Psoas muscle (tissue), 8 donors: ENCODE measurements around the gene MRPS25. TPM values are rescaled to one million over a fixed set of nuclear protein-coding genes. Genes with fewer than 3 reads are reported as not detected.

Experiments used
- ATAC-seq, 4 donors: fragments of 200-7000 bp; cut with Tn5 transposase; one replicate each; pipeline ENCODE4 v1.9.1; 2020; ENCODE audit warnings: moderate library complexity in 3 of 4, mild to moderate bottlenecking in 2 of 4
- DNase-seq, 2 donors: peaks; one replicate each; pipeline ENCODE4 v3.0.0-alpha.2; 2020
- H3K27ac ChIP-seq: fragments of 200-600 bp; one replicate; pipeline ENCODE4 v1.8.0; 2022
- H3K27me3 ChIP-seq, 3 donors: fragments of 200-600 bp in 1 of 3; one replicate each; pipeline versions ENCODE4 v1.6.1 to v1.8.0; 2013 to 2022; ENCODE audit warnings: low read length in 2 of 3, mild to moderate bottlenecking in 2 of 3, moderate library complexity in 1 of 3; ENCODE audit not compliant: insufficient read depth in 3 of 3
- H3K36me3 ChIP-seq, 2 donors: fragments of 200-600 bp in 1 of 2; one replicate each; pipeline versions ENCODE4 v1.6.1 to v1.8.0; 2013 to 2022; ENCODE audit warnings: low read depth in 1 of 2, mild to moderate bottlenecking in 1 of 2, moderate library complexity in 1 of 2; ENCODE audit not compliant: insufficient read depth in 1 of 2
- H3K4me1 ChIP-seq: fragments of 200-600 bp; one replicate; pipeline ENCODE4 v1.8.0; 2022
- H3K4me3 ChIP-seq: fragments of 200-600 bp; one replicate; pipeline ENCODE4 v1.8.0; 2022; ENCODE audit warnings: mild to moderate bottlenecking
- H3K9me3 ChIP-seq: fragments of 200-600 bp; one replicate; pipeline ENCODE4 v1.8.0; 2022
- WGBS, 3 donors: extraction: QIAGEN DNeasy Blood & Tissue Kit; methylation state at CpG; one replicate each; pipeline versions ENCODE4 v1.1.6 to v1.1.7; 2013; 5-methylcytosine and 5-hydroxymethylcytosine counted together
- intact Hi-C, 2 donors: fragments of 100-400 bp; cut with DNase I; formaldehyde crosslinking; loops; one replicate each; pipeline versions ENCODE4 v1.11.0 to v1.14.2; 2022
- polyA plus RNA-seq, 3 donors: library from polyadenylated mRNA; stranded (reverse); fragments of 200-250 nt; gene quantifications; one replicate each; pipeline ENCODE4 v1.2.3, GENCODE V29; 2013
- total RNA-seq, 4 donors: library from RNA; stranded (reverse); fragmentation: NEBNext Ultra II Directional in 2 of 4; extraction: Animal tissue kit (Norgen Biotek cat#: 25700) in 2 of 4; gene quantifications; one replicate each; pipeline versions ENCODE4 v1.2.1 to v1.2.4, GENCODE V29; 2021 to 2023
- TF ChIP-seq, protein P1 (sequence below): fragments of 200-600 bp; IDR thresholded peaks from one replicate; pipeline ENCODE4 v1.8.0; 2022; ENCODE audit warnings: antibody characterized with exemption
- donor health status: healthy with polysubstance abuse.
- donor health status: DM: no; HTN: no; CAD: no; lungs with moderate emphysema.
- donor health status: Bipolar disorder and iron deficiency.
- donor health status: healthy.
- donor health status: DM: yes; HTN: yes; CAD: no.
- donor health status: DM: no; HTN: no; CAD: no.
- donor health status: DM: no; HTN: no; CAD: no.
- donor health status: DM: yes; HTN: yes; CAD: no.

MRPS25 gene
- total and polyA plus RNA-seq, 7 donors = 60.6 to 145 (median 74.2) TPM

DNA sequence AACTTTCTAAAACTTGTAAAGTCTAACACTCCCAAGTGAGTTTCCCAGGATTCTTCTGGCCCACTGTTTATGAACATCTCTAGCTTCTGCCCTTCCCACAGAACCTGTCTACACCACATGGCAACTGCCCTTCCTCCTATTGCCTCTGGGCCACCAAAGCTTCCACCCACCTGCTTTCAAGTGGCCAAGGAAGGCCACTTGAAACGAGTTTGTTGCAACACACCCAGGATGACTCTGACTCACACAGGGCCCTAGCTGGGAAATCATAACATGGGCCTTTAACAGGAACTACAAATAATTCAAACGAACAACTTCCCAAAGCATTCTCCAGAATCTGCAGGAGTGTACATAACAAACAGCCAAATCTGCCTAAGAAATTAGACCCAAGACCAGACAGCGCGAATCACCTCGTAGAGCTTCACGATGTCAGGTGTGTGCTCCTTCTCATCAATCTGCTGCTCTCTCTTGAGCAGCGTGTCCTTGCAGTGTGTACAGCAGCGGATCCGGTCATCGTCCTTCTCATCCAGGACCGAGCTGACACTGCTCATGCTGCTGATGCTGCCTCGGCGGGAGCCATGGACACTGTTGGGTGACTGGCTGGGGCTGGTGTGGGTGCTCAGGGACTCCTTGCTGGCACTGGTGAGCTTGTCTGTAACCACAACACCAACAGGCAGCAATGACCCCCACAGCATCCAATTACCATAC is 17.0 kb upstream of the MRPS25 start:
- ATAC-seq (peak in 3 of 4 donors; percentile 73 to 80 (median 76)), DNase-seq (no peak)
- intact Hi-C loops = no loop called here
- TF ChIP-seq, protein P1, sequence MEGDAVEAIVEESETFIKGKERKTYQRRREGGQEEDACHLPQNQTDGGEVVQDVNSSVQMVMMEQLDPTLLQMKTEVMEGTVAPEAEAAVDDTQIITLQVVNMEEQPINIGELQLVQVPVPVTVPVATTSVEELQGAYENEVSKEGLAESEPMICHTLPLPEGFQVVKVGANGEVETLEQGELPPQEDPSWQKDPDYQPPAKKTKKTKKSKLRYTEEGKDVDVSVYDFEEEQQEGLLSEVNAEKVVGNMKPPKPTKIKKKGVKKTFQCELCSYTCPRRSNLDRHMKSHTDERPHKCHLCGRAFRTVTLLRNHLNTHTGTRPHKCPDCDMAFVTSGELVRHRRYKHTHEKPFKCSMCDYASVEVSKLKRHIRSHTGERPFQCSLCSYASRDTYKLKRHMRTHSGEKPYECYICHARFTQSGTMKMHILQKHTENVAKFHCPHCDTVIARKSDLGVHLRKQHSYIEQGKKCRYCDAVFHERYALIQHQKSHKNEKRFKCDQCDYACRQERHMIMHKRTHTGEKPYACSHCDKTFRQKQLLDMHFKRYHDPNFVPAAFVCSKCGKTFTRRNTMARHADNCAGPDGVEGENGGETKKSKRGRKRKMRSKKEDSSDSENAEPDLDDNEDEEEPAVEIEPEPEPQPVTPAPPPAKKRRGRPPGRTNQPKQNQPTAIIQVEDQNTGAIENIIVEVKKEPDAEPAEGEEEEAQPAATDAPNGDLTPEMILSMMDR = no peak
- H3K4me3 ChIP-seq = no peak overlapping the region
- no peaks in the 10 kb centered on the region for H3K4me1 ChIP-seq
- no peaks in the 10 kb centered on the region for H3K9me3 ChIP-seq
- H3K27ac ChIP-seq = no peak overlapping the region
- whole genome bisulfite sequencing, 3 donors = 93 to 94% (median 93%) methylated on average over 13 of the region's 13 CpGs
- H3K36me3 ChIP-seq = peaks cover 15 to 99% of the 10 kb centered on the region in 2 donors
- no peaks in the 10 kb centered on the region for H3K27me3 ChIP-seq

DNA sequence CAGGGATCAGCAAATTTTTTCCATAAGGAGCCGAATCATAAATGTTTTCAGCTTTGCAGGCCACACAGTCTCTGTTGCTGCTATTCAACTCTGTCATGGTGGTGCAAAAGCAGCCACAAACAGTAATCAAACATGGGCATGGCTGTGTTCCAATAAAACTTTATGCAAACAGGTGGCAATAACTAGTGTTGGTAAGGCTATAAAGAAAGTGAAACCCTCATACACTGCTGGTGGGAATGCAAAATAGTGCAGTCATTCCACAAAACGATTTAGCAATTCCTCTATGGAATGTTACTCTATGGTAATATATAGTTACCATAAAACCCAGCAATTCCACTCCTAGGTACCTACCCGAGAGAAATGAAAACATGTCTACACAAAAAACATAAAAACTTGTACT is 14.0 kb upstream of the MRPS25 start:
- ATAC-seq = no peak
- intact Hi-C loops = no loop called here
- H3K4me3 ChIP-seq = no peak overlapping the region
- TF ChIP-seq, protein P1 = no peak
- no peaks in the 10 kb centered on the region for H3K9me3 ChIP-seq
- DNase-seq = no peak
- WGBS, 3 donors = 64 to 86% (median 84%) methylated on average over 3 of the region's 3 CpGs
- H3K4me1 ChIP-seq = no peaks in the 10 kb centered on the region
- H3K27ac ChIP-seq = no peak overlapping the region
- no peaks in the 10 kb centered on the region for H3K27me3 ChIP-seq
- H3K36me3 ChIP-seq = peaks cover 12 to 100% of the 10 kb centered on the region in 2 donors

DNA sequence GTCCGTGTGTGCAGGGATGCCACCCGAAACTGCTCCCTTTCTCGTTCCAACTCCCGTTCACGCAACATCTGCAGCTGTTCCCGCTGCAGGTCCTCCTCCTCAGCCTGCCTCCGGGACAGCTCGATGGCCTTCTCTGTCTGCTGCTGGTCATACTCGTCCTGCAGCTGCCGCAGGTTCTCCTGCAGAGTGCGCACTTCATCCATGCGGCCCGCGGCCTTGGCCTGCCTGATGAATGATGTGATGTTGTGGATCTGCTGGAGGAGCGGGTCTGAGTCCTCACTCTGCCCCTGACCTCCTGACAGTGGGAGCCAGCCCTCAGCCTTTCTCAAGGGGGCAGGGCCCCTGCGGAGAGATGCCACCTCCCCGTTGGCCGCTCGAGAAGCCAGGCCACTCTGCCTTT is 9.4 kb upstream of the MRPS25 start:
- no peak for ATAC-seq
- 89 to 93% (median 92%) methylated on average over 19 of the region's 19 CpGs for WGBS, 3 donors
- Histone ChIP-seq H3K36me3 (peaks cover 14 to 89% of the 10 kb centered on the region in 2 donors), H3K27me3 (no peaks in the 10 kb centered on the region), H3K27ac (no peak overlapping the region), H3K4me3 (no peak overlapping the region), H3K4me1 (no peaks in the 10 kb centered on the region), H3K9me3 (no peaks in the 10 kb centered on the region)
- intact Hi-C loops = no loop called here
- TF ChIP-seq, protein P1 = no peak
- no peak for DNase-seq

DNA sequence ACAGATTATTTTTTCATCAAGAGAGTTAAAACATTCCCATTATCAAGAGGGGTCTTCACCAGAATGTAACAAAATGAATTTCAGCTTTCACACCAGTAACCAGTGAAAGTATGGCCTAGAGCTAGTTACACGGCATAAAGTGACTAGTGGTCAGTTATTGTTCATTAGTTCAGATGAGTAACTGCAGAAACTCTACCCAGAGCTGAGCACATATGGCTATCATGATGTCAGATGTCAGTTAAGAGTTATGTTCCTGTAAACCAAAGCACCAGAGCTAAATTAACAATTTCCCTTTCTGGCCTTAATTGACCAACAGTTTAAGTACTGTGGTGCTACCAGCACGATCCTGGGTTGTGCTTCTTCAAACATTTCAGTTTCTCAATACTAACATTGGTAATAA is 6.6 kb upstream of the MRPS25 start:
- ATAC-seq (peak in 2 of 4 donors; percentile 13 to 26), DNase-seq (no peak)
- Histone ChIP-seq H3K27me3 (no peaks in the 10 kb centered on the region), H3K27ac (no peak overlapping the region), H3K9me3 (no peaks in the 10 kb centered on the region), H3K4me3 (no peak overlapping the region), H3K4me1 (no peaks in the 10 kb centered on the region), H3K36me3 (peaks cover 8 to 65% of the 10 kb centered on the region in 2 donors)
- intact Hi-C loops = no loop called here
- TF ChIP-seq, protein P1 = no peak
- 80 to 89% (median 85%) methylated on average over 2 of the region's 2 CpGs for WGBS, 3 donors

DNA sequence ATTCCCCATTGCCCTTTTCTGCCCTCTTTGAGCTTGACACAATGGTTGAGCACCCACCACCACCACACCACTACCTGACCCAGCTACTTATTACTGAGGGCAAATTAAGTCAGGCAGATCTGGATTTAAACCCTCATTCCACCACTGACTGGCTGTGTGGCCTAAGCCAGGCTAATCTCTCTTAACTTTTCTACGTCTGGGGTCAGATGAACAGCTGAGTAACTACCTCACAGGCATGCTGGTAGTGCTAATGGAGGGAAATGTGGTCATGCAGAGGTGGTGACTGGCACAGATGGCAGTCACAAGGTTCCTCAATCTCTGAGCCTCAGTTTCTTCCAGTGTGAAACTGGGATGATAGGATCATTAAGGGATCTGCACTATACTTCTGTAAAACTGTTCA is 4.3 kb upstream of the MRPS25 start:
- WGBS, 3 donors = 73 to 90% (median 89%) methylated on average over 1 of the region's 1 CpG
- ATAC-seq (no peak), DNase-seq (no peak)
- Histone ChIP-seq H3K36me3 (peaks cover 5 to 42% of the 10 kb centered on the region in 2 donors), H3K27me3 (no peaks in the 10 kb centered on the region), H3K9me3 (no peaks in the 10 kb centered on the region), H3K4me3 (no peak overlapping the region), H3K27ac (no peak overlapping the region), H3K4me1 (no peaks in the 10 kb centered on the region)
- TF ChIP-seq, protein P1 = no peak
- intact Hi-C loops = no loop called here
